Neural cell (in vitro differentiated cells): ENCODE data around the gene CFAP299.

Experiments
- CTCF ChIP-seq: fragments of 450-650 bp; IDR thresholded peaks from 2 replicates; pipeline ENCODE4 v1.5.1; 2014; ENCODE audit warnings: antibody characterized with exemption, mild to moderate bottlenecking, moderate library complexity; ENCODE audit not compliant: poor library complexity, severe bottlenecking
- EP300 ChIP-seq: fragments of 450-650 bp; conservative IDR thresholded peaks from 2 replicates; pipeline ENCODE4 v1.6.1; 2014; ENCODE audit warnings: antibody characterized with exemption, mild to moderate bottlenecking, moderate library complexity; ENCODE audit not compliant: poor library complexity, severe bottlenecking
- EZH2 ChIP-seq: fragments of 200-600, 300-800 bp; shearing (Covaris generic), sonication (generic); IDR thresholded peaks from 2 replicates; pipeline ENCODE4 v1.6.1; 2014; ENCODE audit warnings: antibody characterized with exemption, low read length, borderline replicate concordance, mild to moderate bottlenecking; ENCODE audit not compliant: insufficient read depth, poor library complexity, severe bottlenecking
- MXI1 ChIP-seq: fragments of 450-650 bp; conservative IDR thresholded peaks from 2 replicates; pipeline ENCODE4 v1.6.1; 2014; ENCODE audit warnings: antibody characterized with exemption, mild to moderate bottlenecking; ENCODE audit not compliant: poor library complexity, severe bottlenecking
- POLR2AphosphoS5 ChIP-seq: IDR thresholded peaks from 2 replicates; pipeline ENCODE4 v1.6.1; 2012
- RAD21 ChIP-seq: fragments of 450-650 bp; conservative IDR thresholded peaks from 2 replicates; pipeline ENCODE4 v1.6.1; 2014; ENCODE audit warnings: antibody characterized with exemption, mild to moderate bottlenecking, moderate library complexity
- REST ChIP-seq: IDR thresholded peaks from 2 replicates; pipeline ENCODE4 v1.6.1; 2012; ENCODE audit warnings: borderline replicate concordance
- SMC3 ChIP-seq: fragments of 450-650 bp; conservative IDR thresholded peaks from 2 replicates; pipeline ENCODE4 v1.6.1; 2014; ENCODE audit warnings: antibody characterized with exemption, mild to moderate bottlenecking, moderate library complexity; ENCODE audit not compliant: poor library complexity

- TF ChIP-seq CTCF (no peak), EP300 (no peak), EZH2 (no peak), POLR2AphosphoS5 (no peak), MXI1 (no peak), REST (no peak), RAD21 (no peak), SMC3 (no peak)
Measured at GRCh38 chr4:80463509-80463908, 128.0 kb downstream of the CFAP299 start.
